ENCODE measurements around the gene ALDOC.

DNA sequence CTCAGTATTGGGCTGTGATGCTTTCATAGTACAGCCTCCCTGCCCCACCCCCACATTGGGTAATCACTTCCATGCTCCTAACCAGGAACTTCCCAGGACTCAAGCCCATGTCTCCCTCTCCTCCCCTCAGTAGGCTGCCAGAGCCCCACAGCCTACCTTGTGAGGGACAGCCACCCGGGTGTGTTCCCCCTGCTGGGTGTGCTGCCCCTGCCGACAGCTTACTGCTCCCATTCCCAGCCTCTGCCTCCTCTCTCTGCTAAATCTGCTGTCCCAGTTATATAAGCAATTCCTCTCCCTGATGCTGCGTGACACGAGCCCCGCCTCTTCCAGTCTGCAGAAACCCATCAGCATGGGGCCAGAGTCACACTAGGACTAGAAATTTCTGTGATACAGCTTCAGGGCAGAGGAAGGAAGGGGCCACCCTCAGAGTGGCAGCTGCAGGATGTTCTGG lies 37.3 kb upstream of the ALDOC start, which contains the start of gene RSKR:
- TF ChIP-seq, protein P1, sequence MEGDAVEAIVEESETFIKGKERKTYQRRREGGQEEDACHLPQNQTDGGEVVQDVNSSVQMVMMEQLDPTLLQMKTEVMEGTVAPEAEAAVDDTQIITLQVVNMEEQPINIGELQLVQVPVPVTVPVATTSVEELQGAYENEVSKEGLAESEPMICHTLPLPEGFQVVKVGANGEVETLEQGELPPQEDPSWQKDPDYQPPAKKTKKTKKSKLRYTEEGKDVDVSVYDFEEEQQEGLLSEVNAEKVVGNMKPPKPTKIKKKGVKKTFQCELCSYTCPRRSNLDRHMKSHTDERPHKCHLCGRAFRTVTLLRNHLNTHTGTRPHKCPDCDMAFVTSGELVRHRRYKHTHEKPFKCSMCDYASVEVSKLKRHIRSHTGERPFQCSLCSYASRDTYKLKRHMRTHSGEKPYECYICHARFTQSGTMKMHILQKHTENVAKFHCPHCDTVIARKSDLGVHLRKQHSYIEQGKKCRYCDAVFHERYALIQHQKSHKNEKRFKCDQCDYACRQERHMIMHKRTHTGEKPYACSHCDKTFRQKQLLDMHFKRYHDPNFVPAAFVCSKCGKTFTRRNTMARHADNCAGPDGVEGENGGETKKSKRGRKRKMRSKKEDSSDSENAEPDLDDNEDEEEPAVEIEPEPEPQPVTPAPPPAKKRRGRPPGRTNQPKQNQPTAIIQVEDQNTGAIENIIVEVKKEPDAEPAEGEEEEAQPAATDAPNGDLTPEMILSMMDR (conservative IDR thresholded peaks at IDR 0.05; ENCODE audit: low read length): no peak
- TF ChIP-seq EZH2phosphoT487 (IDR thresholded peaks at IDR 0.05; ENCODE audit: borderline replicate concordance, low read depth, low read length): no peak

Data from OCI-LY7 (cell line).